H1 (cell line): ENCODE data around the gene CPNE4. TPM values are rescaled to one million over a fixed set of nuclear protein-coding genes. Genes with fewer than 3 reads are reported as not detected.

Source experiments
- CTCF ChIA-PET: fragments of 300-600 bp; sonication (Branson Sonifier 250); formaldehyde crosslinking; loops from one replicate; lab custom pipeline; 2021; ENCODE audit not compliant: partially characterized antibody; lab: Charles Lee
- POLR2A ChIA-PET: fragments of 300-600 bp; sonication (Branson Sonifier 250); formaldehyde crosslinking; loops from one replicate; lab custom pipeline; 2021; ENCODE audit warnings: inconsistent platforms; ENCODE audit not compliant: partially characterized antibody; lab: Charles Lee
- DNase-seq, 2 experiments: peaks; one replicate each; pipeline versions ENCODE4 v3.0.0 to v3.0.0-alpha.2; 2010 to 2022; ENCODE audit warnings: low spot score in 2 of 2, low read depth in 1 of 2, mixed read lengths in 1 of 2
- FAIRE-seq: peaks from 2 replicates; lab custom pipeline; 2011; peaks lifted over from hg19 to GRCh38; lab: Jason Lieb, UNC
- H2AFZ ChIP-seq: 2 replicates; pipeline ENCODE4 v1.8.1; 2012; ENCODE audit warnings: low read length, inconsistent platforms
- H2AK5ac ChIP-seq: 2 replicates; pipeline ENCODE4 v1.6.1; 2013; ENCODE audit warnings: low read depth, low read length
- H2BK120ac ChIP-seq: replicated peaks from 2 replicates; pipeline ENCODE3; 2013; ENCODE audit warnings: low read depth, low read length, inconsistent platforms
- H2BK12ac ChIP-seq: 2 replicates; pipeline ENCODE4 v1.6.1; 2013; ENCODE audit warnings: low read depth, low read length
- H2BK15ac ChIP-seq: 2 replicates; pipeline ENCODE4 v1.6.1; 2013; ENCODE audit warnings: low read length
- H2BK20ac ChIP-seq: 2 replicates; pipeline ENCODE4 v1.6.1; 2013; ENCODE audit warnings: low read length
- H2BK5ac ChIP-seq: 2 replicates; pipeline ENCODE4 v1.6.1; 2013; ENCODE audit warnings: low read depth, low read length
- H3K14ac ChIP-seq: 2 replicates; pipeline ENCODE4 v1.6.1; 2013; ENCODE audit warnings: inconsistent platforms; ENCODE audit not compliant: insufficient read length
- H3K18ac ChIP-seq: 2 replicates; pipeline ENCODE4 v1.6.1; 2013; ENCODE audit warnings: low read length; ENCODE audit errors: extremely low read depth
- H3K23ac ChIP-seq: 2 replicates; pipeline ENCODE4 v1.6.1; 2013; ENCODE audit warnings: inconsistent platforms; ENCODE audit not compliant: insufficient read length
- H3K23me2 ChIP-seq: 2 replicates; pipeline ENCODE4 v1.6.1; 2013; ENCODE audit warnings: low read depth, low read length
- H3K27ac ChIP-seq: 2 replicates; pipeline ENCODE4 v1.6.1; 2011; ENCODE audit warnings: low read depth, low read length, inconsistent platforms
- H3K27me3 ChIP-seq, 4 experiments: replicated peaks in 1 of 4; 1 replicate in 1 of 4; 2 replicates in 3 of 4; pipeline versions ENCODE4 v1.6.1 to v1.8.1; 2011 to 2013; ENCODE audit warnings: low read length in 3 of 4, mild to moderate bottlenecking in 3 of 4, inconsistent platforms in 2 of 4, mixed read lengths in 2 of 4, moderate library complexity in 1 of 4; ENCODE audit not compliant: control insufficient read depth in 3 of 4, insufficient read depth in 3 of 4; ENCODE audit errors: extremely low read depth in 1 of 4
- H3K36me3 ChIP-seq, 4 experiments: 2 replicates each; pipeline versions ENCODE4 v1.6.1 to v1.8.1; 2011 to 2013; ENCODE audit warnings: mild to moderate bottlenecking in 4 of 4, low read length in 3 of 4, moderate library complexity in 2 of 4, control low read depth in 1 of 4, inconsistent platforms in 1 of 4; ENCODE audit not compliant: insufficient read depth in 4 of 4, control insufficient read depth in 2 of 4
- H3K4ac ChIP-seq: replicated peaks from 2 replicates; pipeline ENCODE3; 2013; ENCODE audit warnings: low read length, low read depth, mixed read lengths, inconsistent platforms; ENCODE audit not compliant: insufficient read length
- H3K4me1 ChIP-seq, 4 experiments: replicated peaks in 1 of 4; 1 replicate in 1 of 4; 2 replicates in 3 of 4; pipeline versions ENCODE4 v1.6.1 to v1.8.1; 2011 to 2013; ENCODE audit warnings: low read length in 3 of 4, inconsistent platforms in 2 of 4, mixed read lengths in 1 of 4; ENCODE audit not compliant: insufficient read depth in 4 of 4, control insufficient read depth in 3 of 4
- H3K4me2 ChIP-seq, 2 experiments: 2 replicates each; pipeline versions ENCODE4 v1.6.1 to v1.8.1; 2011 to 2013; ENCODE audit warnings: low read depth in 2 of 2, low read length in 2 of 2, control low read depth in 1 of 2, inconsistent platforms in 1 of 2, mild to moderate bottlenecking in 1 of 2; ENCODE audit not compliant: insufficient read depth in 1 of 2
- H3K4me3 ChIP-seq, 4 experiments: fragments of 200-600, 300-600 bp in 1 of 4; sonication (generic), shearing (Covaris generic), sonication (Bioruptor Twin) in 1 of 4; 2 replicates each; pipeline versions ENCODE4 v1.5.1 to v1.8.1; 2011 to 2016; ENCODE audit warnings: low read length in 4 of 4, low read depth in 3 of 4, control low read depth in 2 of 4, inconsistent platforms in 2 of 4, mild to moderate bottlenecking in 2 of 4, mixed read lengths in 1 of 4, moderate library complexity in 1 of 4; ENCODE audit not compliant: insufficient read depth in 2 of 4; ENCODE audit errors: extremely low read depth in 1 of 4
- H3K56ac ChIP-seq: replicated peaks from 2 replicates; pipeline ENCODE3; 2013; ENCODE audit warnings: low read depth, mild to moderate bottlenecking, mixed read lengths, low read length, inconsistent platforms; ENCODE audit not compliant: insufficient read length
- H3K79me1 ChIP-seq: 2 replicates; pipeline ENCODE4 v1.6.1; 2013; ENCODE audit warnings: low read depth, low read length, control low read depth
- H3K79me2 ChIP-seq, 2 experiments: 2 replicates each; pipeline versions ENCODE4 v1.6.1 to v1.8.1; 2012 to 2013; ENCODE audit warnings: low read length in 2 of 2, mild to moderate bottlenecking in 2 of 2, inconsistent platforms in 1 of 2; ENCODE audit not compliant: insufficient read depth in 2 of 2, control insufficient read depth in 1 of 2
- H3K9ac ChIP-seq, 4 experiments: replicated peaks in 1 of 4; 1 replicate in 1 of 4; 2 replicates in 3 of 4; pipeline versions ENCODE4 v1.6.1 to v1.8.1; 2011 to 2013; ENCODE audit warnings: low read depth in 3 of 4, low read length in 3 of 4, control low read depth in 2 of 4, mild to moderate bottlenecking in 2 of 4, moderate library complexity in 2 of 4, inconsistent platforms in 1 of 4; ENCODE audit errors: extremely low read depth in 1 of 4
- H3K9me3 ChIP-seq, 2 experiments: 2 replicates each; pipeline versions ENCODE4 v1.6.1 to v1.8.1; 2012 to 2013; ENCODE audit warnings: mild to moderate bottlenecking in 2 of 2, moderate library complexity in 2 of 2, control low read depth in 1 of 2, inconsistent platforms in 1 of 2, low read depth in 1 of 2, low read length in 1 of 2, mixed read lengths in 1 of 2; ENCODE audit not compliant: insufficient read depth in 2 of 2
- H4K20me1 ChIP-seq, 2 experiments: replicated peaks in 1 of 2; 2 replicates each; pipeline versions ENCODE3 to v1.8.1; 2011 to 2013; ENCODE audit warnings: inconsistent platforms in 2 of 2, low read length in 2 of 2, mild to moderate bottlenecking in 1 of 2; ENCODE audit not compliant: insufficient read depth in 2 of 2, control insufficient read depth in 1 of 2
- H4K5ac ChIP-seq: 2 replicates; pipeline ENCODE4 v1.6.1; 2013; ENCODE audit warnings: low read length, low read depth, mixed read lengths, inconsistent platforms; ENCODE audit not compliant: insufficient read length
- H4K8ac ChIP-seq: 2 replicates; pipeline ENCODE4 v1.8.0; 2013; ENCODE audit warnings: mild to moderate bottlenecking, moderate library complexity, low read length, inconsistent platforms; ENCODE audit not compliant: insufficient read depth; ENCODE audit errors: extremely low read depth
- H4K91ac ChIP-seq: replicated peaks from 2 replicates; pipeline ENCODE3; 2013; ENCODE audit warnings: low read length, mixed read lengths, inconsistent platforms; ENCODE audit not compliant: insufficient read length
- BCL11A ChIP-seq, 2 experiments: IDR thresholded peaks; one replicate each; pipeline ENCODE4 v1.6.1; 2011; ENCODE audit warnings: low read depth in 2 of 2, low read length in 2 of 2, mild to moderate bottlenecking in 2 of 2
- CBX5 ChIP-seq: fragments of 300-800, 300-1000 bp; sonication (generic); IDR thresholded peaks from 2 replicates; pipeline ENCODE4 v1.7.1; 2016; ENCODE audit warnings: antibody characterized with exemption, low read length, low read depth
- CBX8 ChIP-seq: fragments of 300-800, 300-1000 bp; sonication (generic); IDR thresholded peaks from 2 replicates; pipeline ENCODE4 v1.7.1; 2016; ENCODE audit warnings: low read depth, low read length, borderline replicate concordance
- CTBP2 ChIP-seq: IDR thresholded peaks from 2 replicates; pipeline ENCODE4 v1.7.0; 2011; ENCODE audit warnings: borderline replicate concordance, mild to moderate bottlenecking, moderate library complexity, mixed read lengths, low read length; ENCODE audit not compliant: insufficient read depth, insufficient read length
- E2F6 ChIP-seq: IDR thresholded peaks from 2 replicates; pipeline ENCODE4 v1.6.1; 2012; ENCODE audit warnings: inconsistent platforms
- FOSL1 ChIP-seq: IDR thresholded peaks from 2 replicates; pipeline ENCODE4 v1.6.1; 2011; ENCODE audit warnings: mild to moderate bottlenecking, low read depth, low read length, moderate library complexity; ENCODE audit not compliant: insufficient read depth
- KDM5A ChIP-seq: fragments of 200-600 bp; IDR thresholded peaks from 2 replicates; pipeline ENCODE4 v1.7.1; 2012; ENCODE audit warnings: mild to moderate bottlenecking, low read length, inconsistent platforms, mixed read lengths
- MAFK ChIP-seq: IDR thresholded peaks from 2 replicates; pipeline ENCODE4 v1.6.1; 2012; ENCODE audit warnings: low read depth, mild to moderate bottlenecking, improper control_type of control experiment, low read length
- SP2 ChIP-seq: IDR thresholded peaks from 2 replicates; pipeline ENCODE4 v1.6.1; 2012; ENCODE audit warnings: mild to moderate bottlenecking, low read length, inconsistent platforms
- ZNF274 ChIP-seq: IDR thresholded peaks from 2 replicates; pipeline ENCODE4 v1.7.0; 2012; ENCODE audit warnings: low read length, borderline replicate concordance; ENCODE audit errors: extremely low read depth
- WGBS, 2 experiments: shearing (Covaris generic) in 1 of 2; methylation state at CpG; one replicate each; pipeline versions ENCODE4 v1.1.6 to v1.1.7; 2013 to 2015; ENCODE audit warnings: low lambda C conversion rate in 2 of 2, mixed read lengths in 2 of 2, inconsistent platforms in 1 of 2, low coverage in 1 of 2, missing lambda C conversion rate in 1 of 2; ENCODE audit not compliant: insufficient replicate concordance in 2 of 2, insufficient coverage in 1 of 2, insufficient read length in 1 of 2; ENCODE audit errors: extremely low coverage in 1 of 2, missing lambda C conversion rate in 1 of 2; 5-methylcytosine and 5-hydroxymethylcytosine counted together
- polyA plus RNA-seq, 7 experiments: library from polyadenylated mRNA; depleted of rRNA in 3 of 7; stranded (reverse) in 5 of 7; unstranded in 2 of 7; fragments of >200 nt in 5 of 7; fragments of 200-250 nt in 2 of 7; gene quantifications; 1 replicate in 5 of 7; 2 replicates in 1 of 7; 4 replicates in 1 of 7; pipeline versions ENCODE4 v1.2.1 to v1.2.3, GENCODE V29; 2011 to 2013; ENCODE audit warnings: missing spikeins in 2 of 7, mixed read lengths in 2 of 7
- total RNA-seq: library from RNA; stranded (reverse); fragmentation: NEBNext Ultra II Directional; extraction: Animal tissue kit (Norgen Biotek cat#: 25700); gene quantifications from 2 replicates; pipeline ENCODE4 v1.2.1, GENCODE V29; 2021

CPNE4 gene
- total and polyA plus RNA-seq, 2 of the 8 experiments (the other 6 are each of a cell fraction or from before 2014, with no cell fraction given) = 0.82 to 3.8 TPM

- Histone ChIP-seq H2AFZ (no peak overlapping the region), H3K4me1 (no peaks in the 10 kb centered on the region), H2BK120ac (no peak overlapping the region), H4K91ac (no peak overlapping the region), H3K23ac (no peak overlapping the region), H3K23me2 (no peaks in the 10 kb centered on the region), H3K9ac (no peak overlapping the region), H3K27ac (no peak overlapping the region), H2AK5ac (no peak overlapping the region), H3K56ac (no peak overlapping the region), H3K14ac (no peak overlapping the region), H3K79me1 (peaks cover 2% of the 10 kb centered on the region; the same call in 1 of the 2 replicates), H2BK15ac (no peak overlapping the region), H3K36me3 (peaks cover 2 to 58% (median 14%) of the 10 kb centered on the region in 4 experiments; a peak in 7 of 8 replicates), H3K4me2 (no peak overlapping the region), H4K8ac (no peak overlapping the region), H4K20me1 (peaks cover 0 to 1% of the 10 kb centered on the region in 2 experiments), H3K27me3 (no peaks in the 10 kb centered on the region), H2BK5ac (no peak overlapping the region), H2BK12ac (no peak overlapping the region), H3K79me2 (peaks cover 0 to 18% of the 10 kb centered on the region in 2 experiments; a peak in 2 of 4 replicates), H3K4me3 (no peak overlapping the region), H4K5ac (no peak overlapping the region), H2BK20ac (no peak overlapping the region), H3K9me3 (no peaks in the 10 kb centered on the region), H3K18ac (no peak overlapping the region), H3K4ac (no peak overlapping the region)
- WGBS, 2 experiments = 91% methylated on average over 4 of the region's 4 CpGs; no CpG with 5 or more reads in 1 of the 2 experiments
- FAIRE-seq (no peak), DNase-seq (no peak)
- POLR2A ChIA-PET = interaction anchor here (0.7 to 0.8 kb wide), 2 partner anchors 12 to 14 kb away, joined by 3 to 4 read pairs; no protein-coding TSS in a partner anchor
- CTCF ChIA-PET = interaction anchor here (0.6 to 1.0 kb wide), 3 partner anchors 522 to 544 kb away, joined by 3 to 4 read pairs (median 3); no protein-coding TSS in a partner anchor
- TF ChIP-seq ZNF274 (no peak), FOSL1 (no peak), KDM5A (no peak), BCL11A (IDR thresholded peaks at IDR 0.05; ENCODE audit: low read depth in 2 of 2, low read length in 2 of 2) (no peak), SP2 (no peak), E2F6 (no peak), CBX8 (no peak), MAFK (no peak), CTBP2 (no peak), CBX5 (no peak)
These were observed 550.2 kb downstream of the CPNE4 start for GRCh38 chr3:131484496-131485111.
